Loucy (cell line): Measurements from ENCODE around the gene OR7A5.
"Not testable (repeated sequence)": the region's sequence is repeated elsewhere in the genome, so short reads cannot be mapped to it uniquely, and the experiment has no call there.

Source experiments
- H2AFZ ChIP-seq: fragments of 200-600 bp; sonication (generic); 2 replicates; pipeline ENCODE4 v1.6.0; 2016; ENCODE audit warnings: antibody characterized with exemption, mild to moderate bottlenecking, low read length, moderate library complexity
- H3F3A ChIP-seq: fragments of 200-600 bp; 2 replicates; pipeline ENCODE4 v1.6.0; 2016; ENCODE audit warnings: antibody characterized with exemption, low read depth, mild to moderate bottlenecking
- H3K27me3 ChIP-seq: fragments of 200-600 bp; sonication (generic); 2 replicates; pipeline ENCODE4 v1.6.1; 2014; ENCODE audit warnings: low read length, mild to moderate bottlenecking; ENCODE audit not compliant: insufficient read depth, poor library complexity, severe bottlenecking
- H3K36me3 ChIP-seq: fragments of 200-600 bp; sonication (generic); 2 replicates; pipeline ENCODE4 v1.6.1; 2016; ENCODE audit warnings: low read length; ENCODE audit not compliant: insufficient read depth
- H3K4me1 ChIP-seq: fragments of 200-600 bp; sonication (generic); 2 replicates; pipeline ENCODE4 v1.5.1; 2014; ENCODE audit warnings: low read length, mild to moderate bottlenecking; ENCODE audit not compliant: insufficient read depth, poor library complexity, severe bottlenecking
- H3K4me2 ChIP-seq: fragments of 200-600 bp; sonication (generic); 2 replicates; pipeline ENCODE4 v1.6.0; 2014; ENCODE audit warnings: antibody characterized with exemption, low read length, low read depth, mild to moderate bottlenecking; ENCODE audit not compliant: poor library complexity, severe bottlenecking
- H3K4me3 ChIP-seq: fragments of 200-600 bp; sonication (generic); 2 replicates; pipeline ENCODE4 v1.5.1; 2014; ENCODE audit warnings: low read length, mild to moderate bottlenecking, mixed read lengths; ENCODE audit not compliant: poor library complexity, severe bottlenecking
- H3K79me2 ChIP-seq: fragments of 200-600 bp; sonication (generic); 2 replicates; pipeline ENCODE4 v1.6.1; 2014; ENCODE audit warnings: low read length; ENCODE audit not compliant: insufficient read depth
- H3K9ac ChIP-seq: fragments of 200-600 bp; sonication (generic); 2 replicates; pipeline ENCODE4 v1.6.0; 2014; ENCODE audit warnings: mild to moderate bottlenecking, low read depth, low read length, moderate library complexity; ENCODE audit not compliant: poor library complexity, severe bottlenecking
- H3K9me2 ChIP-seq: fragments of 200-600 bp; sonication (generic); replicated peaks from 2 replicates; pipeline ENCODE4 v1.6.1; 2016; ENCODE audit warnings: low read depth, low read length, mixed read lengths
- H3K9me3 ChIP-seq: fragments of 200-600 bp; sonication (generic); 2 replicates; pipeline ENCODE4 v1.6.1; 2014; ENCODE audit warnings: mild to moderate bottlenecking, antibody characterized with exemption, low read length, low read depth; ENCODE audit not compliant: insufficient read depth
- H4K20me1 ChIP-seq: fragments of 200-600 bp; sonication (generic); 2 replicates; pipeline ENCODE4 v1.6.0; 2014; ENCODE audit warnings: antibody characterized with exemption, low read length, mild to moderate bottlenecking; ENCODE audit not compliant: insufficient read depth, poor library complexity, severe bottlenecking
- CTCF ChIP-seq: fragments of 200-600 bp; sonication (generic); conservative IDR thresholded peaks from 2 replicates; pipeline ENCODE4 v1.5.1; 2014; ENCODE audit warnings: mild to moderate bottlenecking, antibody characterized with exemption, low read length
- EZH2phosphoT487 ChIP-seq: fragments of 200-600 bp; IDR thresholded peaks from 2 replicates; pipeline ENCODE4 v1.6.1; 2018; ENCODE audit warnings: antibody characterized with exemption, mild to moderate bottlenecking, moderate library complexity, borderline replicate concordance

The OR7A5 gene

GRCh38 chr19:14798760-14799159 lies 36.2 kb downstream of the OR7A5 start:
- no peaks in the 10 kb centered on the region for H3K9me3 ChIP-seq
- no peaks in the 10 kb centered on the region for H3K36me3 ChIP-seq
- no peak for TF ChIP-seq CTCF
- no peak for TF ChIP-seq EZH2phosphoT487
- H3K9me2 ChIP-seq: no peaks in the 10 kb centered on the region
- no peak overlapping the region for H3K4me3 ChIP-seq
- H3K9ac ChIP-seq: no peak overlapping the region
- no peak overlapping the region for H2AFZ ChIP-seq
- no peaks in the 10 kb centered on the region for H3F3A ChIP-seq
- H3K4me1 ChIP-seq: no peaks in the 10 kb centered on the region
- H3K79me2 ChIP-seq: no peaks in the 10 kb centered on the region
- H4K20me1 ChIP-seq: no peaks in the 10 kb centered on the region
- no peaks in the 10 kb centered on the region for H3K27me3 ChIP-seq
- H3K4me2 ChIP-seq: no peak overlapping the region

- H3K36me3 ChIP-seq: no peaks in the 10 kb centered on the region
- no peaks in the 10 kb centered on the region for H4K20me1 ChIP-seq
- no peaks in the 10 kb centered on the region for H3K79me2 ChIP-seq
- no peak overlapping the region for H3K4me3 ChIP-seq
- H3K9ac ChIP-seq: no peak overlapping the region
- H3K4me1 ChIP-seq: no peaks in the 10 kb centered on the region
- no peaks in the 10 kb centered on the region for H3K27me3 ChIP-seq
- H2AFZ ChIP-seq: no peak overlapping the region
- H3K9me3 ChIP-seq: no peaks in the 10 kb centered on the region
- H3K4me2 ChIP-seq: no peak overlapping the region
- TF ChIP-seq CTCF: no peak
- no peak for TF ChIP-seq EZH2phosphoT487
- no peaks in the 10 kb centered on the region for H3F3A ChIP-seq
- no peaks in the 10 kb centered on the region for H3K9me2 ChIP-seq
These were observed 39.0 kb downstream of the OR7A5 start for GRCh38 chr19:14796021-14796420.

- Histone ChIP-seq H3K36me3 (no peaks in the 10 kb centered on the region), H4K20me1 (no peaks in the 10 kb centered on the region), H3K9me3 (no peaks in the 10 kb centered on the region), H3K4me2 (no peak overlapping the region), H3K79me2 (no peaks in the 10 kb centered on the region), H2AFZ (no peak overlapping the region), H3K9ac (no peak overlapping the region), H3K9me2 (no peaks in the 10 kb centered on the region), H3F3A (no peaks in the 10 kb centered on the region), H3K27me3 (no peaks in the 10 kb centered on the region), H3K4me3 (no peak overlapping the region), H3K4me1 (no peaks in the 10 kb centered on the region)
- no peak for TF ChIP-seq EZH2phosphoT487
- no peak for TF ChIP-seq CTCF
These were observed 39.8 kb downstream of the OR7A5 start for GRCh38 chr19:14795078-14795721.

- H3K27me3 ChIP-seq, H3K4me2 ChIP-seq, H3K4me3 ChIP-seq, H2AFZ ChIP-seq, H3K36me3 ChIP-seq, H3K9ac ChIP-seq, H3K79me2 ChIP-seq, H3K9me3 ChIP-seq, H3F3A ChIP-seq, H3K9me2 ChIP-seq, H4K20me1 ChIP-seq, H3K4me1 ChIP-seq: not testable (repeated sequence)
These were observed 42.7 kb downstream of the OR7A5 start for GRCh38 chr19:14792250-14792649.
